Gastroesophageal sphincter (tissue), 4 donors: Measurements from ENCODE around the gene ZMYND11. TPM values are rescaled to one million over a fixed set of nuclear protein-coding genes. Genes with fewer than 3 reads are reported as not detected.
A peak's percentile ranks its signal among the peaks of the same experiment; 100 is the strongest.

ENCODE experiments used
- ATAC-seq: fragments of 150-250 bp; one replicate; pipeline ENCODE4 v1.9.1; 2016; ENCODE audit warnings: mild to moderate bottlenecking, moderate library complexity
- H3K27ac ChIP-seq, 4 donors: fragments of 200-600 bp; sonication (generic) in 3 of 4; 1 replicate in 3 of 4; 2 replicates in 1 of 4; pipeline ENCODE4 v1.5.1; 2016 to 2019
- H3K27me3 ChIP-seq: fragments of 200-600 bp; sonication (generic); one replicate; pipeline ENCODE4 v1.5.1; 2019
- H3K36me3 ChIP-seq, 2 donors: fragments of 200-600 bp; sonication (generic); one replicate each; pipeline ENCODE4 v1.5.1; 2019; ENCODE audit warnings: control low read depth in 1 of 2
- H3K4me1 ChIP-seq, 3 donors: fragments of 200-600 bp; sonication (generic); 1 replicate in 2 of 3; 2 replicates in 1 of 3; pipeline ENCODE4 v1.5.1; 2016 to 2019; ENCODE audit warnings: control low read depth in 2 of 3
- H3K4me3 ChIP-seq, 2 donors: fragments of 200-600 bp; sonication (generic); one replicate each; pipeline ENCODE4 v1.5.1; 2019; ENCODE audit warnings: mild to moderate bottlenecking in 1 of 2, moderate library complexity in 1 of 2
- H3K9me3 ChIP-seq, 3 donors: fragments of 200-600 bp; sonication (generic); one replicate each; pipeline ENCODE4 v1.5.1; 2017 to 2019; ENCODE audit warnings: control low read depth in 2 of 3
- EP300 ChIP-seq: sonication (generic); formaldehyde crosslinking; IDR thresholded peaks from one replicate; pipeline ENCODE4 v1.6.1; 2017; ENCODE audit warnings: antibody characterized with exemption, mild to moderate bottlenecking
- POLR2A ChIP-seq, 2 donors: fragments of 450-650 bp; IDR thresholded peaks; one replicate each; pipeline ENCODE4 v1.6.1; 2017; ENCODE audit warnings: antibody characterized with exemption in 2 of 2, mild to moderate bottlenecking in 2 of 2, moderate library complexity in 1 of 2
- POLR2AphosphoS5 ChIP-seq: sonication (generic); formaldehyde crosslinking; IDR thresholded peaks from one replicate; pipeline ENCODE4 v1.6.1; 2017; ENCODE audit warnings: antibody characterized with exemption
- WGBS, 2 donors: methylation state at CpG; one replicate each; pipeline ENCODE4 v1.1.5; 2018; ENCODE audit warnings: low coverage in 1 of 2; 5-methylcytosine and 5-hydroxymethylcytosine counted together
- total RNA-seq, 4 donors: library from RNA; depleted of rRNA; stranded (reverse); fragments of >200 nt; gene quantifications; one replicate each; pipeline ENCODE4 v1.1.0, GENCODE V29; 2016
- TF ChIP-seq, protein P1 (sequence below), 4 experiments: fragments of 200-600 bp in 2 of 4; fragments of 450-650 bp in 2 of 4; sonication (generic) in 1 of 4; IDR thresholded peaks; one replicate each; pipeline ENCODE4 v1.5.1; 2017 to 2019; ENCODE audit warnings: antibody characterized with exemption in 4 of 4, mild to moderate bottlenecking in 2 of 4, moderate library complexity in 2 of 4

Gene ZMYND11
- total RNA-seq, 4 donors from 2014 or later, result 131 to 176 (median 166) TPM

DNA sequence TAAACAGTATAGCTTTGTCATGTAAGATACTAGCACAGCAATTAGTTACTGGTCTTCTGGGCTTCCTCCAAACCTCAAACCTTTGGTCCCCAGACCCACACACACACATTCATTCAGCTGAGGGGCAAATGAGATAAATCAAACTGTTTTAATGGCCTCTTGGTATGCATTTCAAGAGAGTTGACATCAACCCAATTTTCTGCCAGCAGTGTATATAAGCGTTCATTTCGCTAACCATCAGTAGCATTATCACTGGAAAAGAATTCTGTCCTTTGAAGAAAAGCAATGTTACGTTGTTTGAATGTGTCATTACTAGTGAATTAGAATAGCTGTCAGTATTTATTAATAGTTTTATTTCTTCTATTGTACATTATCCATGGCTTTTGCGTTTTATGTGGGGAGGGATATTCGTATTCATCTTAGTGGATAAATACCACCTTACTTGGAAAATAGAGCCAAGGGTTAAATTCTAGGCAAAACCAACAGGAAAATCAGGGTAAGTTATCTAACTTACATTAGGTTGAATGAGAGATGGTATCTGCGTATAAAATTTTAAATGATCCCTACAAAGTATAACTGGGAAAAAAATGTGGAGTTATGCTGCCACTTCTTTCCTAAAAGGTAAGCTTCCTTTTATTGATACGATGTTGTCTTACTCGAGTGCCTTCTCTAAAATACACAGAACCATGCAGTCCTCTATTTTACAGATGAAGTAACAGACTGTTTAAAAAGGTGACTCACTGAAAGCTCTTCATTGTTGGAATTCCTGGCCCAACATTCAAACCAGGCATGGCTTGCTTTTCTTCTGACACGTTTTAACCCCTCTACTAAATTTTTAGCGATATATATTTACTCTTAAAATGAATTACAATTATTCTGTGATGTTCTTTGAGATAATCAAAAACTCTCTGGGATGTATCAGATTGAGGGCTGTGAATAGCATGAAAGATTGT lies 2.0 kb upstream of the ZMYND11 start:
- no peak for ATAC-seq
- WGBS, 2 donors, result 42 to 54% methylated on average over 7 to 10 of the region's 10 CpGs
- Histone ChIP-seq H3K27me3 (no peaks in the 10 kb centered on the region), H3K4me1 (peaks cover 7 to 54% (median 18%) of the 10 kb centered on the region in 3 donors), H3K4me3 (peak overlapping the region; percentile 60 to 72), H3K27ac (peak overlapping the region in 3 of 4 donors; percentile 99), H3K9me3 (no peaks in the 10 kb centered on the region), H3K36me3 (no peaks in the 10 kb centered on the region)
- TF ChIP-seq POLR2AphosphoS5, result peak; percentile 47
- TF ChIP-seq, protein P1, sequence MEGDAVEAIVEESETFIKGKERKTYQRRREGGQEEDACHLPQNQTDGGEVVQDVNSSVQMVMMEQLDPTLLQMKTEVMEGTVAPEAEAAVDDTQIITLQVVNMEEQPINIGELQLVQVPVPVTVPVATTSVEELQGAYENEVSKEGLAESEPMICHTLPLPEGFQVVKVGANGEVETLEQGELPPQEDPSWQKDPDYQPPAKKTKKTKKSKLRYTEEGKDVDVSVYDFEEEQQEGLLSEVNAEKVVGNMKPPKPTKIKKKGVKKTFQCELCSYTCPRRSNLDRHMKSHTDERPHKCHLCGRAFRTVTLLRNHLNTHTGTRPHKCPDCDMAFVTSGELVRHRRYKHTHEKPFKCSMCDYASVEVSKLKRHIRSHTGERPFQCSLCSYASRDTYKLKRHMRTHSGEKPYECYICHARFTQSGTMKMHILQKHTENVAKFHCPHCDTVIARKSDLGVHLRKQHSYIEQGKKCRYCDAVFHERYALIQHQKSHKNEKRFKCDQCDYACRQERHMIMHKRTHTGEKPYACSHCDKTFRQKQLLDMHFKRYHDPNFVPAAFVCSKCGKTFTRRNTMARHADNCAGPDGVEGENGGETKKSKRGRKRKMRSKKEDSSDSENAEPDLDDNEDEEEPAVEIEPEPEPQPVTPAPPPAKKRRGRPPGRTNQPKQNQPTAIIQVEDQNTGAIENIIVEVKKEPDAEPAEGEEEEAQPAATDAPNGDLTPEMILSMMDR (IDR thresholded peaks at IDR 0.05), result no peak

DNA sequence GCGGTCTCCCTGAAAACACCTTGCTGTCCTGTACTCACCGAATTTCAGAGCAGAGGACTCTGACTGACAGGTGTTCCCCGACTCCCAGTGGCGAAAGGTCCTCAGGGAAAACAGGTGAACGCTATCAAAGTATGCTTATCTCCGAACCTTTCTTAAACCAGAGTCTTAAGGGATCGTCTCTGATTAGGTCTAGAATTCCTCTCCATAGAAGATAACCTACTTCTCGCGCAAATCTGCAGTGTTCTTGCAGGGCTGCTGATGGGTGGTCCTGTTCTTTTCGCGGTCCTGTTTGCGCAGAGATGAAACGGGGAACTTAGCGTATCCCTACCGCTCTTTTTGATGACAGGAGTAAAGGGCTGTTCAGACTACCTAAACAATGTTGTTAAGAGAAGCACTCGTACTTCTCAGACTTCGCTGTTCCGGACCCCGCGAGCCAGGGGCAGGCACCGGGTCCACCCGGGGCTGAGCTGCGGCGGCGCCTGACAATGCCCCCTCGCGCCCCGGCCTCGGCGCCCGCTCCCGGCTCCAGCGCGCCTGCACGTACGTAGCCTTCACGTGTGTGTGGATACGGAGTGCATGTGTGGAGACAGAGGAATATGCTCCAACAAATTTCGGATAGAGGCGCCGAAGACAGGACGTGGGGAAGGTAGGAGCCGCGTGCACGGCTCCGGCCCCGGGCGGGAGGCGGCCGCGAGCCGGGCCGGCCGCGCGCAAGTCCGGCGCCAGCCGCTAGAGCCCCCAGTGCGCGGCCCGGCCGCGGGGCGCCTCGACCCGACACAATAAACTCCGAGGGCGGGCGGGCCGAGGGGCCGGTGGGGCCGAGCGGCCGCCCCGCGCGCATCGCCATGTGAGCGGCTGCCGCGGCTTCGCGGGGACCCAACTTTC lies 766 bp upstream of the ZMYND11 start:
- H3K4me3 ChIP-seq, result peak overlapping the region; percentile 60 to 72
- TF ChIP-seq POLR2AphosphoS5, result peak; percentile 19
- no peak for TF ChIP-seq EP300
- no peak for TF ChIP-seq POLR2A (IDR thresholded peaks at IDR 0.05)
- TF ChIP-seq, protein P1 (IDR thresholded peaks at IDR 0.05), result peak in 2 of 4 experiments; percentile 51 to 60
- H3K4me1 ChIP-seq, result peaks cover 7 to 58% (median 18%) of the 10 kb centered on the region in 3 donors
- H3K36me3 ChIP-seq, result no peaks in the 10 kb centered on the region
- peak overlapping the region; percentile 84 to 99 (median 99) for H3K27ac ChIP-seq
- peak; percentile 66 for ATAC-seq
- no peaks in the 10 kb centered on the region for H3K9me3 ChIP-seq
- no peaks in the 10 kb centered on the region for H3K27me3 ChIP-seq
- WGBS, 2 donors, result 0 to 6% methylated on average over 9 to 11 of the region's 84 CpGs

DNA sequence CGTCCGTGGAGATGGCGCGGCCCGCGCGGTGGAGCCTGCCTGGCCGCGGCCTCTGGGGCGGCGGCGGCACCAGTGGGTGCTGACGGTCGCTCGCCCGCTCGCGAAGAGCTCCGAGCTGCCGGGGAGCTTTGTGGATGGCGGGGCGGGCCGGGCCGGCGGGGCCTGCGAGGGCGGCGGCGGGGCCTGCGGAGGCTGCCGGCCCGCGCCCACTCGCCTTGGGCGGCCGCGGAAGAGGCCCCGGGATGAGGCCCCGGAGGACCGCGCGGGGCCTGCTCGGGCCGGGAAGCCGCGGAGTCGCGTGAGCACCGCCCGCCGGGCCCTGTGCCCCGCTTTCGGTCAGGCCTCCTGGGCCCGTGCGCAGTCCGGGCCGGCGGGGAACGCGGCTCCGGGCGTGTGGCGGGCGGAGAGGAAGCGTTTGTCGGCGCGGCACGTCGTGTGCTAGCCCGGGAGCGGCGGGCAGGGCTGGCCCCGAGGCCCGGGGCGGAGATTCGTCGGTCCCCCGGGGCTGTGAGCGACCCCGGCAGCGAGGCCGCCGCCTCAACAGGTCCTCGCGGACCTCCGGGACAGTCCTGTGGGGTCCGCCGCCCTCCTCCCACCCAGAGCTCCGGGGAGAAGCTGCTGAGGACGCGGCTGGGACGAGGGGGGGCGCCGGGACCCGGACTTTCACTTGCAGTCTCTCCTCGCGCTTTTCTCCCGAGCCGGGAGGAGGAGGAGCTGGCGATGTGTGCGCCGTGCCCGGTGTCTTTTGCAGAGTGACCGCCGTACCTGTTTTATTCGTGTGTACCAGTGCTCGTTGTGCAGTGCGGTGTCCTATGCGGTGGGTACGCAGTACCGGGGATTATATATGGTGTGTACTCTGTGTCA lies 578 bp downstream of the ZMYND11 start:
- peak; percentile 63 for ATAC-seq
- Histone ChIP-seq H3K9me3 (no peaks in the 10 kb centered on the region), H3K27ac (peak overlapping the region; percentile 84 to 99 (median 99)), H3K27me3 (no peaks in the 10 kb centered on the region), H3K4me3 (peak overlapping the region; percentile 60 to 72), H3K36me3 (no peaks in the 10 kb centered on the region), H3K4me1 (peaks cover 7 to 62% (median 18%) of the 10 kb centered on the region in 3 donors)
- peak in 1 of 2 donors; percentile 37 for TF ChIP-seq POLR2A (IDR thresholded peaks at IDR 0.05)
- TF ChIP-seq EP300, result no peak
- peak; percentile 43 for TF ChIP-seq POLR2AphosphoS5
- WGBS, 2 donors, result no CpG with 5 or more reads among the region's 112 CpGs

DNA sequence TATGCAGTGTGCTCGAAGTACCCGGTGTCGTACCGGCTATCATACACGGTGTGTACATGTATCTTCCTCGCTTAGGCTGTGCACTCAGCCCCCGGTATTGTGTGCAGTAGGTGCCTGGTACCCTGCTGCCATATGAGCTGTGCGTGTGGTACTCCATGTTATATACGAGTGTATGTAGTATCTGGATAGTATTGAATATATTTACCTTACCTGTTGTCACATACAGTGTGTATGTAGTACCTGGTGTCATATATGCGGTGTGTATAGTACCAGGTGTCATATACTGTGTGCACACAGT lies 1.2 kb downstream of the ZMYND11 start:
- Histone ChIP-seq H3K36me3 (no peaks in the 10 kb centered on the region), H3K4me3 (peak overlapping the region; percentile 60 to 72), H3K9me3 (no peaks in the 10 kb centered on the region), H3K4me1 (peaks cover 7 to 66% (median 18%) of the 10 kb centered on the region in 3 donors), H3K27me3 (no peaks in the 10 kb centered on the region), H3K27ac (peak overlapping the region in 3 of 4 donors; percentile 99)
- ATAC-seq, result no peak
- TF ChIP-seq EP300 (no peak), POLR2AphosphoS5 (no peak), POLR2A (IDR thresholded peaks at IDR 0.05) (no peak)
- TF ChIP-seq, protein P1 (IDR thresholded peaks at IDR 0.05), result no peak
- WGBS, 2 donors, result 8 to 17% methylated on average over 2 to 8 of the region's 10 CpGs
